HG03159 (cell line): Measurements from ENCODE around the gene NCOR1.
"Not testable (repeated sequence)": the region's sequence is repeated elsewhere in the genome, so short reads cannot be mapped to it uniquely, and the experiment has no call there.

ENCODE experiments used
- ATAC-seq: cut with Tn5 transposase; IDR thresholded peaks from one replicate; pipeline ENCODE4 v1.9.1; 2021; ENCODE audit warnings: mild to moderate bottlenecking, moderate library complexity; ENCODE audit not compliant: unreplicated experiment

NCOR1 gene

DNA sequence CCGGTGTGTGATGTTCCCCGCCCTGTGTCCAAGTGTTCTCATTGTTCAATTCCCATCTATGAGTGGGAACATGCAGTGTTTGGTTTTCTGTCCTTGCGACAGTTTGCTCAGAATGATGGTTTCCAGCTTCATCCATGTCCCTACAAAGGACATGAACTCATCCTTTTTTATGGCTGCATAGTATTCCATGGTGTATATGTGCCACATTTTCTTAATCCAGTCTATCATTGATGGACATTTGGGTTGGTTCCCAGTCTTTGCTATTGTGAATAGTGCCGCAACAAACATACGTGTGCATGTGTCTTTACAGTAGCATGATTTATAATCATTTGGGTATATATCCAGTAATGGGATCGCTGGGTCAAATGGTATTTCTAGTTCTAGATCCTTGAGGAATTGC lies 63.0 kb downstream of the NCOR1 start:
- ATAC-seq, result not testable (repeated sequence)

DNA sequence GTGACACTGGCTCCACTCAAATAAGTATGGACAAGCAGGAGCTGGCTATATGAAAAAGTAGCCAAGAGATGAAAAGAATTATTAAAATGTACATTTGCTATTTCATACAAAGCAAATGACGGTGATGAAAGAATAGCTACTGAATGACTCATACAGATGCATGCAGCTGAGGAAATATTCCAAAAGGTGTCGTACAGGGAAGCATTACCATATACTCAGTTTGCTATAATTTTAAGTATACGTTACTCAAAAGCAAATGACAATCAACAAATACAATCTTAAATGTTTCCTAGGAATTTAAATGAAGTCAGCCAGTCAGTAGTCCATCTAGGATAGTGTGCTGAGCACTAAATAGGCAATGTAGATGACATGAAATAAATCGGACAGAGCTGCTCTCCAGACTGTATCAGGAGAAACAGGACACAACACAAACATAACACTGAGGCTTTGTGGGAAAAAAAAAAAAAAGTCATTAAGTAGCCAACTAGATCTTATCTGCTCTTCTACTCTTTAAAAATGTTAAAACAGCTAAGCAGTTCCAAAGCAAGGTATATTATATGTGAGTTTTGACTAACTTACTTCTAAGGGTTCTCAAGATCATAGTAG lies 65.0 kb downstream of the NCOR1 start:
- no peak for ATAC-seq

DNA sequence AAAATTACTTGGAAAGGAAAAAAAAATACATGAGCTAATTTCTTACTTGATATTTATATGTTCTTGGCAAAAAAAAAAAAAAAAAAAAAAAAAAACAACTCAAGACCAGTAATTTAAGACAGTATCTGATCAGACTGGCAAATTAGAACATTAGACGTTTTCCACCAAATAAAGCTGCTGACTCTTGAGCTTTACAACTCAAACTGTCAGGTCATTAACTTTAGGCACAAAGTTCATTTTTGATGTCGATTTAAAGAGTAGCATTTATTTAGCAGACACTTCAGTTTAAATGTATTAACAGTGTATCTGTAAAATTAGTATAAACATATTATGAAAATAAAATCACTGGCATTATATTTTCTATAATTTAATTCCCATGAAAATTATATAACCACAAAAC lies 66.7 kb downstream of the NCOR1 start:
- ATAC-seq, result no peak

DNA sequence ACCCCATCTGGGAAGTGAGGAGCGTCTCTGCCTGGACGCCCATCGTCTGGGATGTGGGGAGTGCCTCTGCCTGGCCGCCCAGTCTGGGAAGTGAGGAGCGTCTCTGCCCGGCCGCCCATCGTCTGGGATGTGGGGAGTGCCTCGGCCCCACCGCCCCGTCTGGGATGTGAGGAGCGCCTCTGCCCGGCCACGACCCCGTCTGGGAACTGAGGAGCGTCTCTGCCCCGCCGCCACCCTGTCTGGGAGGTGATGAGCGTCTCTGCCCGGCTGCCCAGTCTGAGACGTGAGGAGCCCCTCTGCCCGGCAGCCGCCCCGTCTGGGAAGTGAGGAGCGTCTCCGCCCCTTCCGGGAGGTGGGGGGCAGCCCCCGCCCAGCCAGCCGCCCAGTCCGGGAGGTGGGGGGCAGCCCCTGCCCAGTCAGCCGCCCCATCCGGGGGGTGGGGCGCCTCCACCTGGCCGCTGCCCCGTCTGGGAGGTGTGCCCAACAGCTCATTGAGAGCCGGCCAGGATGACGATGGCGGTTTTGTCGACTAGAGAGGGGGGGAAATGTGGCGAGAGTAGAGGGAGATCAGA lies 69.9 kb downstream of the NCOR1 start:
- not testable (repeated sequence) for ATAC-seq

DNA sequence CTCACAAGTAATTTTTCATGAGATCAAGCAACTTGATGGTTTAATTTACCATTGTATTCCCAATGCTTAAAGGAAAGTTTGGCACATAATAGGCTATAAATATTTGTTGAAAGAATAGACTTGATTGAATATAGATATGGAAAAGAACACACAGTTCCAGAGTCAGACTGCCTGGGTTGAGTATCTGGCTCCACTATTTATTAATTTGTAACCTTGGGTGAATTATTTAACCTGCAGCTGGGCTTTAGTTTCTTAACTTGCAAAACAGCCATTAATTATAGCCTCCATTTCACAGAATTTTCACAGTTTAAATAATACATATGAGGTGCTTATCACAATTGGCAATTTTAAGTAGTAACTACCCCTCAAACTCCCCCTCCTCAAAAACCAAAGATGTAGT lies 73.6 kb downstream of the NCOR1 start:
- no peak for ATAC-seq

DNA sequence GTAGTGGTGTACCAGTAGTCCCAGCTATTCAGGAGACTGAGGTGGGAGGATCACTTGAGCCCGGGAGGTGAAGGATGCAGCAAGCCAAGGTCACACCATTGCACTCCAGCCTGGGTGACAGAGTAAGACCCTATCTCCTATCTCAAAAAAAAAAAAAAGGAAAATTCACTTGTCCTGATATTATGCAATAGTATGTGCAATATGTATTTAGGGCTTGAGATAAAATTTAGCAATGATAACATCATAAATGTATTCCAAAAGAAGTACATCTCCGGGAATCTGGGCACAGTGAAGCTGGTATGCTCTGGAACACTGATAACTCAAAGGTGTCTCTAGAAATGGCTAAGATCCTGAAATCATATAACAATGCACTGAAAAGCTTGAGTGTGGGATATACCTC lies 74.5 kb downstream of the NCOR1 start:
- no peak for ATAC-seq

DNA sequence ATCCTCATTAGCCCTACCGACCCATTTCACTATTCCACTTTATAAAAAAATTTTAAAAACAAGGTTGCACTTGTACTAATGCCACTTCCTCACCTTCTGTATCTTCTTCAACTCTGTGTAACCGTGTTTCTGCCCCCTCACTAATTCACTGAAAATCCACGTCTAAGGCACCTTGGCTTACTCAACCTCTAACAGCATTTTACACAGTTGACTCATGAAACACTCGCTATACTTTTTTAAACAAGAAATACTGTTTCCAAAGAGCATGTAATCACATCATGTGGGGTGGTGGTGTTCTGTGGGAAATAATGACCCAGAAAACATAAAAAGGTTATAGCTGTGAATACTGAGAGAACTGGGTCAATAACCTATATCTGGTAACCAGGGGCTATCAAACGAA lies 79.9 kb downstream of the NCOR1 start:
- no peak for ATAC-seq

DNA sequence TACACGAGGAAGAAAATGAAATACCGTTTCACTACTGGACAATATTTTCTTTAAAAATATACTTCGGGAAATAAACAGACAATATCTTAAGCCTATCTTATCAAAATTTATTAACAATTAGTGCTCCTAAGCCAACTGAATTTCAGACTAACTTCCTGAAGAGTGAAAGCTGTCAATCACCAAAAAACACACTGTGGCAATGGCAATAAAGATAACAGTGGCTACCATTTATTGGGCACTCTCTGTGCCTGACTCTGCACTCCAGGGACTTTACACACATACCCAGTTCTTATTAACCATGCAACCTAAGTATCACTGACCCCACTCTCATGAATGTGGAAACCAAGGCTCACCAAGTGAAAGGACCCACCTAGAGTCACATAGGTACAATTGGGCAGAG lies 83.7 kb downstream of the NCOR1 start:
- ATAC-seq, result no peak

DNA sequence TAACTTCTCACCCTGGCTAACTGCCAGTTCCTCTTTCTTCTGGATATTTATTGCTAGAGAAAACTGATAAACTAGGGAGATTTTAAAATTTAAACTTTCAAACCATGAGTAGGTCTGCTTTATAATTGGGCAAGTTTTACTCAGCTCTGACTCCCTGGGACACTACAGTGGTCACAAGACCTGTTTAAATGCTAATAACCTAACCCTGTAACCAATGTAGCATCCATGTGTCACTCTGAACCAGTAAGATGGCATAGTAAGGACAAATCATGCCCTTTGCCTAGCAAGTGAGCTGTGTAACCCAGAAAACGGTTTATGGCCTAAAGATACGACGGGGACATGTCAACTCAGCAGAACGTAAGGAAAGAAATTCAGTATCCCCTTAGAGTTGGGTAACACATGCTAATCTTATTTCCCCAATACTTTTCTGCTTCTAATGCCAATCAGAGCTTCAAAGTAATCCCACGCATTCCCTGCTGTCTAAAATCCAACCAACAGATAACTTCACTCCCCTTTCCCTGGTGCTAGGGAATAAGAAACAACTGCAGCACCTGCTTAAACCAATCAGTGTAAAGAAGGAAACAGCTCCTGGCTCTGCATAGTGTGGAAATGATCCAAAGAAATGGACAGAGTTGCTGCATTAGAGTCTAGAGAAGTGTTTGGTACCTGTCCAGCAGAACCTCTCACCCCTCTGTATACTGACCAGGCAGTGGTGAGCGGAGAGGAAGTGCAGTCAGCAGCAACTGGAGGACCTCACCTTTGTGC lies 85.7 kb downstream of the NCOR1 start:
- ATAC-seq, result no peak

DNA sequence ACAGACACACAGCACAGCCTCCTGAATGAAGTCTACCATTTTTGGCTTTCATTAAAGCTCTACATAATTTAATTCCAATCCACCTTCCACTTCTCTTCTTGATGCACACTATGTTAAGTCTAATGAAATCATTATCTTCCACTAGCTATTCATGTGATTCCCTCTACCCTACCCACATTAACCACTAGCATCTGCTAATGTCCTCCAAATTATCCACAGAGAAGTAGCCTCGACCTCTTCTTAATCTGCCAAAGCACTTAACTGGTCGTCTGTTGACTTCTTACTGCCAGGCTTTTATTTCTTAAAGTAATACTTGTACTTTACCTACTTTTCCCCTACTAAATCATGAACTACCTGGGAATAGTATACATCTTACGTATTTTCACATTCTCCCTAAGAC lies 91.8 kb downstream of the NCOR1 start:
- ATAC-seq, result no peak

DNA sequence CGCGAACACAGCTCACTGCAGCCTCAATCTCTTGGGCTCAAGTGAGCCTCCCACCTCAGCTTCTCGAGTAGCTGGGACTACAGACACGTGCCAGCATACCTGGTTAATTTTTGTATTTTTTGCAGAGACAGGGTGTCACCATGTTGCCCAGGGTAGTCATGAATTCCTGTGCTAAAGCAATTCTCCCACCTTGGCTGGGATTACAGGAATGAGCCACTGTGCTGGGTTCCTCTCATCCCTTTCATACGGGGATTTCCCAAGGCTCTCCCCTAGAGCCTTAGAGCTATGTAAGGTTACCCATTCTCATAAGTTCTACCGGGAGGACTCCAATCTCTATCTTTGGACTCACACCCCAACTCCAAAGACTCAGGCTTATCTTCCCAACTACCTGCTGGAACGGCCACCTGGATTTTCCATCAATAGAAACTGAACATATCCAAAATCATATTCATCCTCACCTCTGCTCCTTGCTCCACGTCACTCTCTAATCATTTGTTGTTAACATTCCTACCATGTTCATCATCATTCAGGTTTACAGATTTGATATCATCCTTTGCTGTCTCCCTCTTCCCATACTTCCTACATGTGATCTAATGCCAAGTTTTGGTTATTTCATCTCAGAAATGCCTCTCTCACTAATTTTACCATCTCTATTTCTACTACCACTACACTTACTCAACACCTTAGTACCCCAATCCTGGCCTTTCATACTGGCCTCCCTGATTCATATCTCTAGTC lies 92.5 kb downstream of the NCOR1 start:
- ATAC-seq, result no peak

DNA sequence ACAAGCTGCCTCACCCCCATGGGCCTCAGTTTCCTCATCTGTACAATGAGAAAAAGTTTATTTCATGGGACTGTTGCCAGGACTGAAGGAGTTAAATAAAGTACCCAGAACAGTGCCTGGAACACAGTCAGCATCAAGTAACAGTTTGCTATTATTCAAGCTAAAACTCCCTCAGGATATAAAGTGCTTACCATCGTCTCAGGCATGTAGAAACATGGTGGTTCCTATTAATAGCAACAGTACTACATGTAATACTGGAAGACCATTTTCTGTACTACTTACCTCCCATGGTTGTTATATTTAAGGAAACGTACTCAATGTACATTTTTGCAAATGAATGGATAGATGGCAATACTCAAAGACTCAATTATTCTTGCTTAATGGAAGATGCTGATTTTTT lies 93.4 kb downstream of the NCOR1 start:
- ATAC-seq, result no peak

DNA sequence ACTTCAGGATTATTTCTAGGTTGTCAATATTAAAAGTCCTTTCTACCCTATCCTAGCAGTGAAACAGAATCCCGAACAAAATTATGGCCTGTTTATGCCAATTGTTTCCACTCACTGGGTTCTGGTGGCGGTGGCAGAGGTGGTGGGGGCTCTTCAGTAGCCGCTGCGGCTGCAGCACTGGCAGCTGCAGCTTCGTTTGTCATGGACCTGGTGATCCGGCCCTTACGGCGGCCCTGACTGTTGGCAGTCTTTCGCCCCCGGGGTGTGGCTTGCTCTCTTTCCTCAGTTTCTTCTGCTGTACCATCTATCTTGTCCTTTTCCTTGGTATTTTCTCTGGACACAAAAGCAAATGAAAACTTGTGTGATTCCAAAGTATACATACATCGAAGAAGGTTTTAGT lies 94.4 kb downstream of the NCOR1 start:
- ATAC-seq, result no peak

DNA sequence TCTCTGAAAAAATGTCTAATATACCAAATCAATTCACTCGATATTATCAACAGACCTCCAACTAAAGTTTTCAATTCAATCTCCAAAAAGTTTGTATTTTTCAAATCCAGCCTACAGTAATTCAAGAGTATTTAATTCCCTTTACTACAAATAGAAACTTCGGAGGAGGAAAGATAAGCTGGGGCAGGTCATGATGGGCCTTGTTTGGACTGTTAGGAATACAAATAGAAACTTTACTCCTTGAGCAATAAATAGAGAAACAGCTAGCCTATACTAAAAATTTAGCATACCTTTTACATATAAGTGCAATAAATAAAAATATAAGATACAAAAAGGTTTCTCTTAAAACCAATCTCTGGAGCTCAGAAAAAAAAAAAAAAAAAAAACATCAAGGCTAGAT lies 98.2 kb downstream of the NCOR1 start:
- ATAC-seq, result no peak

DNA sequence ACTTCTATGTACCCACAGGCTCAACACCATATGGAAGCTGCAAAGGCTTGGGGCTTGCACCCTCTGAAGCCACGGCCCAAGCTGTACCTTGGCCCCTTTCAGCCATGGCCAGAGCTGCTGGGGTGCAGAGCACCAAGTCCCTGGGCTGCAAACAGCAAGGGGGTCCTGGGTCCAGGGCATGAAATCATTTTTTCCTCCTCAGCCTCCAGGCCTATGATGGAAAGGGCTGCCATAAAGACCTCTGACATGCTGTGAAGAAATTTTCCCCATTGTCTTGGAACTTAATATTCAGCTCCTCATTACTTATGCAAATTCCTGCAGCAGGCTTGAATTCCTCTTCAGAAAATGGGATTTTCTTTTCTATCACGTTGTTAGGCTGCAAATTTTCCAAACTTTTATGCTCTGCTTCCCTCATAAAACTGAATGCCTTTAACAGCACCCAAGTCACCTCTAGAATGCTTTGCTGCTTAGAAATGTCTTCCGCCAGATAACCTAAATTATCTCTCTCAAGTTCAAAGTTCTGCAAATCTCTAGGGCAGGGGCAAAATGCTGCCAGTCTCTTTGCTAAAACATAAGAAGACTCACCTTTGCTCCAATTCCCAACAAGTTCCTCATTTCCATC lies 100.1 kb downstream of the NCOR1 start:
- ATAC-seq, result not testable (repeated sequence)

DNA sequence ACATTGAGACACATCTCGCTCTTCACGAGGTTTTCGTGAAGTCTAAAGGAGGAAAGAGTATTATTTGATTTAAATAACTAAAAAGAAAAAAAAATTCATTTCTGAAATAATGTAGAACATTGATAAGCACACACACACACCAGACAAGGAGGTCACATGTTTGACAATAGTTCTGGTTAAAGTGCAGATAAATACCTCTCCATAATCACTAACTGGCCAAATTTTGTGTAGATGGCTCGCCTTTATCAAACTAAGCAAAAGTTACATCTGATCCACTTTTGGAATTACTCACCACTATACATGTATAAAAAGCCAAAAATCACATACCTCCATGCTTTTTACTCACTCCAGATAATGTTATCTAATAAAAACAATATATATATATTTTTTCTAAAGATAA lies 106.5 kb downstream of the NCOR1 start:
- no peak for ATAC-seq

DNA sequence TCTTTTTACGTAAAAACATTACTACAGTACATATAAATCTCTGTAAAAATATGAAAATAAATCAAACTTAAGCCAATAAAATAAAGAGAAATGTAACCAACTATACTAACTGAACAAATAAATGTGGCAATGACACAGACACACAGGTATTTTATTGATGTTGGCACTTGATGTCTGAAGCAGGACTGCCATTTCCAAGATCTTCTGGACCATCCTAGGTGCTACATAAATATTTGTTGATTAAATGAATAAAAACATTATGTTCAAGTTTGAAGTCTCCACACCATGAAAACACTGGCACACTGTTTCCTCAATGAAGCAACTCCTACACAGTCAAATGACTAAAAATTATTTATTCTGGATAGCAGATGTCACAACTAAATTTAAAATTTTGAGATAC lies 106.9 kb downstream of the NCOR1 start:
- ATAC-seq, result no peak

DNA sequence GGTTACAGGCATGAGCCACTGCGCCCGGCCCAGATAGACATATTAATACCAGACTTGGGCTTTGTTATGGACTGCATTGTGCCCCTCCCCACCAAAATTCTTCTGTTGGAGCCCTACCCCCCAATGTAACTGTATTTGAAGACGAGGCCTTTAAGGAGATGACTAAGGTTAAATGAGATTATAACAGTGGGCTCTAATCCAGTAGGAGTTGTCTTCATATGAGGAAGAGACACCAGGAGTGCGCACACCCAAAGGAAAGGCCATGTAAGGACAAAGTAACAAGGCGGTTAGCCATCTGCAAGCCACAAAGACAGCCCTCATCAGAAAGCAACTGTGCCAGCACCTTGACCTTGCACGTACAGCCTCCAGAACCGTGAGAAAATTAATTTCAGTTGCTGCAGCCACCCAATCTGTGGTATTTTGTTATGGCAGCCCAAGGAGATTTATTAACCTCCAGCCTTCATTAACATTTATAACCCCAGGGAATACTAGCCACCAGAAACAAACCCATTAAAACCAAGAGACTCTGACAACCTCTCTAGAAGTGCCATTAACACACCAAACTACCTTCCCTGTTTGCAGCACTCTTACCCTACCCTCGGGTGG lies 108.1 kb downstream of the NCOR1 start:
- no peak for ATAC-seq

DNA sequence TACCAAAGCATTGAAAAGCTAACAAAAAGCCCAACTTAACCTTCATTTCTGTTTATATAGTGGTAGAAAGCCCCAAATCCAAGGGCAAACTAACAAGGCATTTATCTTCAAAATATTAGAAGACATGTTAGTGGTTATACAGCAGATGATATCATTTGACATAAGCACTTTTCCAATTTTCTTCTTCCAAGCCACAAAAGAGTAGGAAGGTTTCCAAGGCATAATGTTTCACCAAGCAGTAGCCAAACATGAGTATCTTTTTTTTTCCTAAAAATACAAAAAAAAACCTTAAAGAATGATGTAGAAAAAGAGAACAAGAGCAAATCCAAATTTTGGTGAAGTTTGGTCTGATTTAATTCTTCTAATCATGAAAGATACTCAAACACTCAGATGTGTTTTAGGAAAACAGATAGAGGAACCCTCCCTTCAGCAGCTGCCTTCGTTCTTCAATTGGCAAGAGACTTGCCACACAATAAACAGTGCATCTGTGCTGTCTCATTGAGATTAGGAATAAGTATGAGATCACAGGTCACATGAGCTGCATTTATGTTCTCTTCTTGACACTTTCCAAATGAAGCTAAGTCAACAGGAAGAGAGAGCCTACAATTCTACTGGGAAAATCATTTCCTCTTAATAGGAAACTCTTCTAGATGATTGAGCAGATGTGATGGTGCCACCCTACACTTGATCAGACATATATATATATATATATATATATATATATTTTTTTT lies 109.0 kb downstream of the NCOR1 start:
- ATAC-seq, result no peak

DNA sequence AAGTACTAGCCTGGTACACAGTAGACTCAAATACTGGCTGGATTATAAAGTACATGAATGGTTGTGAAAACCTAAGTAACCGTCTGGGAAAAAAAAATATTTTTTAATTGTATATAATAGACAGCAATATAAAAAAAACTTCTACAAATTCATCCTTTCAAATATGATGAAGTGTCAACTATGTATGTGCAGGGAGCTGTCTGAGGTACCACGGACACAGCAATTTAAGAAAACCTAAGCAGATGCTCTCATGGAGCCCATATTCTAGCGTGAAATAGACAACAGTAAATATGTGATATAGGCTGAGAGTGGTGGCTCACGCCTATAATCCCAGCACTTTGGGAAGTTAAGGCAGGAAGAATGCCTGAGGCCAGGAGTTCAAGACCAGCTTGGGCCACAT lies 111.1 kb downstream of the NCOR1 start:
- ATAC-seq, result no peak
